HG03108 (cell line): ENCODE results near the gene FOXRED1.
"Not testable (repeated sequence)": the region's sequence is repeated elsewhere in the genome, so short reads cannot be mapped to it uniquely, and the experiment has no call there.

Experiments
- ATAC-seq: cut with Tn5 transposase; IDR thresholded peaks from one replicate; pipeline ENCODE4 v1.9.1; 2021; ENCODE audit warnings: moderate library complexity; ENCODE audit not compliant: unreplicated experiment

FOXRED1 gene

DNA sequence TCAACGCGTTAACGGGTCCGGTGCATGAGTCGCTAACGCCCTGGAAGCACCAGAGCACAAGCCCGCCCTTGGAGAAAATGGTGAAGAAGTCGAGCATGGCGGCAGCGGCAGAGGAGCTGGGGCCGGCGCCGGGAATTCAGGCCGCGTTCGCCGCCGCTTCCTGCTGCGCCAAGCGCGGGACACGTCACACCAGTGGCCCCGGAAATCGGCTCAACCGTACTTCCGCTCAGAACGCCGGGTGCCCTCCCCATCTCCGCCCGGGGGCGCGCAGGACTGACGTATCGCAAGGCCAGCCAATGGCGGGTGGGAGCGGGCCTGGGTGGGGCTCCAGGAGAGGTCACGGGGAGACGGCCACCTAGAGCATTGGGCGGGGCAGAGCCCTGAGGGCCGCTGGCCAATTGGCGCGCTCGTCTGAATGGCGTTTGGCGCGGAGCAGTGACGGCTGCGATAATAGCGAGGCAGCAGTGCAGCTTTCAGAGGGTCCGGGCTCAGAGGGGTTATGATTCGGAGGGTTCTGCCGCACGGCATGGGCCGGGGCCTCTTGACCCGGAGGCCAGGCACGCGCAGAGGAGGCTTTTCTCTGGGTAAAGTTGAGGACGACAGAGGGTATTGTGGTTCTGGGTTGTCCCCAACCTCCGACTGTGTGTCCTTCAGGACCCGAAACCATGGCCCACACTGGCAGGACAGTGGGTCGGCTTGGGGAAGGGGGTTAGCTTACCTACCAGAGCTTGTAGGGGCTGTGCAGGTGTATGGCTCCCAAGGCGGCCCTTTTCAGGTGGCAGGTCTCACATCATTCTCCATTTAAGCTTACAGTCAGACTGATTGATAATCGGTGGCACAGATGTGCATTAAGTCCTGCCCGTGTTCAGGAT lies at the start of gene FOXRED1, which contains the start of gene SRPRA:
Gene FOXRED1, plus strand, starts transcription at position 447 of the 872 bp plus-strand sequence. Its CDS starts 53 bp downstream, at position 500.
Gene SRPRA, minus strand, starts transcription at position 188 of the 872 bp plus-strand sequence. Its CDS starts 91 bp downstream, at position 97.
- peak; percentile 99 for ATAC-seq

- no peak for ATAC-seq
These were observed 49.4 kb upstream of the FOXRED1 start for GRCh38 chr11:126219547-126219946.

- ATAC-seq: no peak
These were observed 44.2 kb upstream of the FOXRED1 start for GRCh38 chr11:126224647-126225294.

DNA sequence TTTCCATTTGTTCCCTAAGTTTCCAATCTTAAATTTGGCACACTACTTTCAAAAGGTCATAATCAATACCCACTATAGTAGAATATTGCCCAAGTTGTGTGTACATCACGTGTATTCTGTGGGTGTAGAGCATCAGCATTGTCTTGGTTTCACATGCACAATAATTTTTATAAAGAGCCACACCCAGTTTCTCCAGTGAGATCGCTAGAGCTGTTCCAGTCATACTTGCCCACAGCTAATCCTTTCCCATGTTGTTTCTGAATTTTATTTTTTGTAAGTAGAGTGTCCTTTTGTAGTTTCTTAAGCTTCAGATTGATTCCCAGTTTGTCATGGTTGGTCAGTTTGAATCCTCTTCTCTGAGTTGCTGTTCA lies 43.7 kb upstream of the FOXRED1 start:
- ATAC-seq: no peak

- no peak for ATAC-seq
These were observed 42.4 kb upstream of the FOXRED1 start for GRCh38 chr11:126226334-126227084.

GRCh38 chr11:126229858-126230540 lies 39.0 kb upstream of the FOXRED1 start:
- no peak for ATAC-seq

DNA sequence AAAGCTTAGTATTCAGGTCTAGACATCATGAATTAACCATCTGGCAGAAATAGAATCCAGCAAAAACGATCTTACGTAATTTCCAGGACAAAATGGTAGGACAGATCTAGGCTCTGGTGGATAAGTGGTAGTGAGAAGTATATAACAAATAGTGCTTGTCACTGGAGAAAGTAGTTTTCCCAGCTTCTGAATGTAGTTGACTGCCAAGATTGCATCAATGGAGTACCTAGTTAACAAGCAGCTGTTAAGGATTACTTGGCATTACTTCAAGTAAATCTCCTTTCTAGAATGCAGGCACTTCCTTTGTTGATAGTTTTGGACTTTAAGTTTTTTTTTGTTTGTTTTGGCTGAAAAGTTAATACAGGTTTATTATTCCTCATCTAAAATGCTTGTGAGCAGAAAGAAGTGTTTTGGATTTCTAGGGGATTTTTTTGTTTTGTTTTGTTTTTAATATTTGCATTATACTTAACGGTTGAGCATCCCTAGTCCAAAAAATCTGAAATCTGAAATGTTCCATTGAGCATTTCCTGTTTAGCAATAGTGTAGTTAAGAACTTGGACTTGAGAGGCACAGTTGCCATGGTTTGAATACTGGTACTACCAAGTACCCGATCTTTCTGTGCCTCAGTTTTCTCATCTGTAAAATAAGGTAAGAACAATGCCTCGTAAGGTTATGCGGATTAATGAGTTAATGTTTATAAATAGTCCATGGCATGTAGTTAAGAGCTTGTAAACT lies 37.1 kb upstream of the FOXRED1 start:
- ATAC-seq: no peak

- no peak for ATAC-seq
These were observed 36.3 kb upstream of the FOXRED1 start for GRCh38 chr11:126232683-126233082.

GRCh38 chr11:126233391-126233790 lies 35.6 kb upstream of the FOXRED1 start:
- ATAC-seq: no peak

GRCh38 chr11:126246636-126247035 lies 22.3 kb upstream of the FOXRED1 start:
- ATAC-seq: no peak

DNA sequence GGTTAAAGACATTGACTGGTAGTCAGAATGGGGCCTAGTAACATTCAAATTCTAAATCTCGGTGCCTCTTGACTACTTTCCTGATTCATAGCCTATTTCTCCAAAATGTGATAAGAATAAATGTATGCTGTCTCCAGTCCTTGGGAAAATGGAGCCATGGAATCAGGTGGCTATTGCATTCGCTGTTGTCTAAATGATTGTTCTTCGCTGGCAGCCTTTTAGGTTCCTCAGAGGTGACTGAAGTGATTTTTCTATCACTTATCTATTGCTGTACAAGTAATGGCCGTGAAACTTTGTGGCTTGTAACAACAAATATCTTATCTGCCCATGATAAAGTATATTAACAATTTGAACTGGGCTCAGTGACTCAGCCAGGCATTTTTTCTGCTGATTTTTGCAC lies 15.7 kb upstream of the FOXRED1 start:
- ATAC-seq: no peak

GRCh38 chr11:126254819-126255218 lies 14.1 kb upstream of the FOXRED1 start:
- ATAC-seq: no peak

DNA sequence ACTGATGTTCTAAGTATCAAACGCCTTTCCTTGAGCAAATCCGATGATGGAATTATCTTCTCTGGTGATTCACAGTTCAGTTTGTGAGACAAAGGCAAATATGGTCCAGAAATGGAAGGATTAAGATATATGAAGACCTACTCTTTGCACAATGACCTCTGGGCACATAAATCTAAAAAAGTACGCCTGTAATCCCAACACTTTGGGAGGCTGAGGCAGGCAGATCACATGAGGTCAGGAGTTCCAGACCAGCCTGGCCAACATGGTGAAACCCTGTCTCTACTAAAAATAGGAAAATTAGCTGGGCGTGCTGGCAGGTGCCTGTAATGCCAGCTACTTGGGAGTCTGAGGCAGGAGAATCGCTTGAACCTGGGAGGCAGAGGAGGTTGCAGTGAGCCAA lies 13.4 kb upstream of the FOXRED1 start:
- ATAC-seq: not testable (repeated sequence)

DNA sequence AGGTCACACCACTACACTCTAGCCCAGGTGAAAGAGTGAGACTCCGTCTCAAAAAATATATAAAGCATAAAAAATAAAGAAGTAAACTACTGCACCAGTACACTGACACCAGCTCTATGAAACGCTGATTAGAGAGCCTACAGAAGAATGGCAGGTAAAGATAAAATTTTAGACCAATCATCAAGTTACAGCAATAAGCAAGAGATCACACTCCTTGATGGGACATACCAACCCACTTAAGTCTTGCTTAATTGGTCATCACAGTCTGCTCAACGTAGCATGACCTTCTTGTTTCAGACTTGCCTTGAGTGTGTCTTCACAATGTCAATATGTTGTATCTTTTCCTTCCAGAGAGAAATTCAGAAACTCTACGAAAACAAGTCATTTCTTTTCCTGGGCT lies 12.7 kb upstream of the FOXRED1 start:
- no peak for ATAC-seq

DNA sequence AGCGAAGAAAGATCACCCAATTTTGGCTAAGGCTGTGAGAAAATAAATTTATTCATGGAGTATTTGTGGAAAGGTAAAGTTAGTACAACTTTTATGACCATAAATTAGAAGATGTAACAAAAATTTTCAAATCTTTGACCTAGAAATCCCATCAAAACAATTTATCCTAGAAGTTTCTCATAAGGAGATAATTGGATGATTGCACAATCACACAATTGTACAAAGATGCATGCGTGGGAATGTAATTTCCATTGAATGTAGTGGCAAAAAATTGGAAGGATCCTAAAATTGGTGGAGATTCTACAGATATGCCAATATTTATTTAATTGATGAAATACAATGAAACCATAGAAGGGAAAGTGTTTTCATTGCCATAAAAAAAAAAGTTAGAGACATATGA lies 11.8 kb upstream of the FOXRED1 start:
- ATAC-seq: no peak

DNA sequence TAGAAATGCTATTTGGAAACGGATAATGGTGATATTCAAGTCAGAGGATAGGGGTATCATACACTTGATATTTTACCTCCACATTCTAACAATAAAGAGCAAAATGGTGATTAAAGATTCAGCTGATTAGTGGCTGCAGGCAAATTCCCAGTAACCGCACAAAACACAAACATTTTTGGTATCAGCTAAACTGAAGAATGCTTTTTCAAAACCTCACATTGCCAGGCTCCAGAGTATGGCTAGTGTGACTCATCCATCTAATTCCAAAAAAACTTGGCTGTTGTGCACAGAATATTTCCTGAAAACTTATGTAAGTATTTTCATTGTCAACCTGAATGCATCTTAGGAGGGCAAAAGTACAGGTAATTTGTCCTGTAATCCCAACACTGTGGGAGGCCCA lies 11.2 kb upstream of the FOXRED1 start:
- ATAC-seq: no peak

- ATAC-seq: no peak
These were observed 6.7 kb upstream of the FOXRED1 start for GRCh38 chr11:126262216-126262615.

- no peak for ATAC-seq
These were observed 5.5 kb upstream of the FOXRED1 start for GRCh38 chr11:126263489-126263888.

GRCh38 chr11:126265811-126266210 lies 3.1 kb upstream of the FOXRED1 start:
- ATAC-seq: no peak

GRCh38 chr11:126267650-126268049 lies 1.3 kb upstream of the FOXRED1 start:
- no peak for ATAC-seq
